Mesothelial cell of epicardium (in vitro differentiated cells): Measurements from ENCODE around the gene MARS1. TPM values are rescaled to one million over a fixed set of nuclear protein-coding genes. Genes with fewer than 3 reads are reported as not detected.
A peak's percentile ranks its signal among the peaks of the same experiment; 100 is the strongest.

Source experiments
- DNase-seq, 2 experiments: peaks; one replicate each; pipeline ENCODE4 v3.0.0; 2021; ENCODE audit warnings: low spot score in 2 of 2; ENCODE audit not compliant: unreplicated experiment in 2 of 2
- H3K27ac Mint-ChIP-seq: 2 replicates; pipeline ENCODE4 v1.8.0; 2021; ENCODE audit warnings: mixed read lengths
- H3K27me3 Mint-ChIP-seq: 2 replicates; pipeline ENCODE4 v1.8.0; 2021; ENCODE audit warnings: low read depth, mixed read lengths
- H3K36me3 Mint-ChIP-seq: 2 replicates; pipeline ENCODE4 v1.8.0; 2021; ENCODE audit warnings: mixed read lengths
- H3K4me1 Mint-ChIP-seq: 2 replicates; pipeline ENCODE4 v1.8.0; 2021; ENCODE audit warnings: mixed read lengths
- H3K4me3 Mint-ChIP-seq: 2 replicates; pipeline ENCODE4 v1.8.0; 2021; ENCODE audit warnings: mild to moderate bottlenecking, moderate library complexity, mixed read lengths
- H3K9me3 Mint-ChIP-seq: 2 replicates; pipeline ENCODE4 v1.8.0; 2021; ENCODE audit warnings: mixed read lengths
- total RNA-seq: library from RNA; stranded (reverse); gene quantifications from 3 replicates; pipeline ENCODE4 v1.2.1, GENCODE V29; 2021
- TF ChIP-seq, protein P1 (sequence below): fragments of 200-600 bp; sonication (generic); IDR thresholded peaks from one replicate; pipeline ENCODE4 v1.5.0; 2021; ENCODE audit warnings: antibody characterized with exemption; ENCODE audit not compliant: unreplicated experiment

The MARS1 gene
- total RNA-seq, 1 donor from 2014 or later = 177 TPM

GRCh38 chr12:57518176-57518919 lies 30.5 kb downstream of the MARS1 start:
- TF ChIP-seq, protein P1, sequence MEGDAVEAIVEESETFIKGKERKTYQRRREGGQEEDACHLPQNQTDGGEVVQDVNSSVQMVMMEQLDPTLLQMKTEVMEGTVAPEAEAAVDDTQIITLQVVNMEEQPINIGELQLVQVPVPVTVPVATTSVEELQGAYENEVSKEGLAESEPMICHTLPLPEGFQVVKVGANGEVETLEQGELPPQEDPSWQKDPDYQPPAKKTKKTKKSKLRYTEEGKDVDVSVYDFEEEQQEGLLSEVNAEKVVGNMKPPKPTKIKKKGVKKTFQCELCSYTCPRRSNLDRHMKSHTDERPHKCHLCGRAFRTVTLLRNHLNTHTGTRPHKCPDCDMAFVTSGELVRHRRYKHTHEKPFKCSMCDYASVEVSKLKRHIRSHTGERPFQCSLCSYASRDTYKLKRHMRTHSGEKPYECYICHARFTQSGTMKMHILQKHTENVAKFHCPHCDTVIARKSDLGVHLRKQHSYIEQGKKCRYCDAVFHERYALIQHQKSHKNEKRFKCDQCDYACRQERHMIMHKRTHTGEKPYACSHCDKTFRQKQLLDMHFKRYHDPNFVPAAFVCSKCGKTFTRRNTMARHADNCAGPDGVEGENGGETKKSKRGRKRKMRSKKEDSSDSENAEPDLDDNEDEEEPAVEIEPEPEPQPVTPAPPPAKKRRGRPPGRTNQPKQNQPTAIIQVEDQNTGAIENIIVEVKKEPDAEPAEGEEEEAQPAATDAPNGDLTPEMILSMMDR = no peak
- Mint-ChIP-seq H3K4me3 (peak overlapping the region; percentile 96), H3K9me3 (no peaks in the 10 kb centered on the region), H3K36me3 (peaks cover 26% of the 10 kb centered on the region), H3K4me1 (peaks cover 33% of the 10 kb centered on the region), H3K27ac (peak overlapping the region; percentile 99), H3K27me3 (no peaks in the 10 kb centered on the region)
- no peak for DNase-seq

- Mint-ChIP-seq H3K4me1 (peaks cover 41% of the 10 kb centered on the region), H3K27me3 (no peaks in the 10 kb centered on the region), H3K9me3 (no peaks in the 10 kb centered on the region), H3K4me3 (peak overlapping the region; percentile 96), H3K27ac (peak overlapping the region; percentile 99), H3K36me3 (peaks cover 26% of the 10 kb centered on the region)
- no peak for DNase-seq
- TF ChIP-seq, protein P1 = no peak
Observed at GRCh38 chr12:57518920-57519795, 31.3 kb downstream of the MARS1 start.

GRCh38 chr12:57519796-57520052 lies 31.9 kb downstream of the MARS1 start:
- Mint-ChIP-seq H3K9me3 (no peaks in the 10 kb centered on the region), H3K27me3 (no peaks in the 10 kb centered on the region), H3K27ac (peak overlapping the region; percentile 99), H3K4me3 (peak overlapping the region; percentile 96), H3K36me3 (peaks cover 21% of the 10 kb centered on the region), H3K4me1 (peaks cover 46% of the 10 kb centered on the region)
- TF ChIP-seq, protein P1 = no peak
- DNase-seq = no peak

DNA sequence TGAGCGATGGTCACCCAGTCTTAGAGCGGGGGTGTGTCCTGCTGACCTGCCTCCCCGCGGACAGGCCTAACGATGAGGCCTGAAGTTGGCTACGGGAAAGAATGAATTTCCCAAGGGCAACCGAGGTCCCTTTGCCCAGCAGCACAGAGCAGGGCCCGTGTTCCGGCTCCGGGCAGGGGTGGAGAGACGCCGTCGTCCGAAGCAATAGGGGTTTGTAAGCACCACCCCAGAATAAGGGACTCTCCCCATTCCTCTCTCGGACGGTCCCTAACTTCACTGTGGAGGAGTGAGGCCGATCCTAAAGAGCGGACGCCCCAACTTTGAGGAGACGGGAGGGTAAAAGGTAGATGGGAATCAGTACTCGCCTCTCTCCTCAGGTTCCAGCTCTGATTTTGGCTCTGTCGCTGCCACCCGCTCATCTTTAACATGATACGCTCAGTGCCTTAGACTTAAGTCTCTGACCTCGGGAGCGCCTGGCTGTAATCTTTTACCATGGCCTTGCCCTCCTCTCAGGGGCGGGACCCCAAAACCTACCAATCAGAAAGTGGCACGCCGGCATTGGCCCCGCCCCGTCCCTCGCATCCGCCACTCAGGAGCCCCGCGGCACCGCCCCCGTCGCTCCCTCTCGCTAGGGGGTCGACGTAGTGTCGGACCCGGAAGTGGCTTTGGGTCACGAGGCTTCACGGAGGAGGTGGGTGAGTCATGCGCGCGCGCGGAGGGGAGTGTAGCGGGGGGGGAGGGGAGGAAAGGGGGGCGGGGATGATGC lies 32.4 kb downstream of the MARS1 start, which contains the start of gene DDIT3:
Gene DDIT3, minus strand, starts transcription at position 462 of the 766 bp plus-strand sequence. CDS start 3,108 bp downstream, outside the sequence.
- peak; percentile 98 to 99 for DNase-seq
- H3K27me3 Mint-ChIP-seq = no peaks in the 10 kb centered on the region
- peaks cover 50% of the 10 kb centered on the region for H3K4me1 Mint-ChIP-seq
- peak within 1 kb of the TSS; percentile 99 for H3K27ac Mint-ChIP-seq
- peak within 1 kb of the TSS; percentile 96 for H3K4me3 Mint-ChIP-seq
- no peaks in the 10 kb centered on the region for H3K9me3 Mint-ChIP-seq
- TF ChIP-seq, protein P1 = no peak
- H3K36me3 Mint-ChIP-seq = peaks cover 19% of the 10 kb centered on the region

DNA sequence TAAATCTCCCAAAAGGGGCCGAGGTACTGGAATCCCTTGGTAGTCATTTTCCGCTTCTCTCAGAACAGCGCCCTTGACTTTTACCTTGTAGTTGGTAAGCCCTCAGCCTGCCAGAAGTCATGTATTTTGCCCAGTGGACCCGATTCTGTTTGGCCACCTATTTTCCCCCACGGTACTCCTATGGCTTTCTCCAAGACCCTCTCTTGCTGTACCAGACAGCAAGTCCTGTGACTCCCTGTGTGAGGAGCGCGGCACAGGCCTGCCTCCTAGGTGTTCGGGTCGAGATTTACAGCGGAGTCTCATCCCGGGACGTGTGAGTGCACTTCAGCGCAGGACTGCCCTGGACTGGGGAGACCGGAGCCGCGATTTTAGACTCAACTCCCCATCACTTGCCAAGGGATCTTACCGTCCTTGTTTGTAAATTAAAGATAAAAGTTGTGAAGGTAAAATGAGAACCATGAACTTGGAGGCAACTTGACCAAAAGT lies 33.7 kb downstream of the MARS1 start:
- Mint-ChIP-seq H3K9me3 (no peaks in the 10 kb centered on the region), H3K36me3 (peaks cover 10% of the 10 kb centered on the region), H3K4me1 (peaks cover 50% of the 10 kb centered on the region), H3K4me3 (peak overlapping the region; percentile 96), H3K27me3 (no peaks in the 10 kb centered on the region), H3K27ac (peak overlapping the region; percentile 99)
- TF ChIP-seq, protein P1 = no peak
- DNase-seq = peak in 1 of 2 experiments; percentile 53
